ENCODE measurements around the gene FBXL7.
A peak's percentile ranks its signal among the peaks of the same experiment; 100 is the strongest.

Gene FBXL7

GRCh38 chr5:15680455-15680854 lies 180.5 kb downstream of the FBXL7 start:
- Histone ChIP-seq H3K27ac (no peak overlapping the region), H3K4me3 (ENCODE audit: low read depth, low read length) (no peak overlapping the region), H3K27me3 (ENCODE audit: insufficient read depth, low read depth, severe bottlenecking) (no peaks in the 10 kb centered on the region), H3K36me3 (no peaks in the 10 kb centered on the region), H3K9me3 (ENCODE audit: severe bottlenecking) (no peaks in the 10 kb centered on the region)
- TF ChIP-seq CTCF (IDR thresholded peaks at IDR 0.05; ENCODE audit: low read depth, low read length) = no peak
- DNase-seq = no peak

- no peak for TF ChIP-seq CTCF (IDR thresholded peaks at IDR 0.05; ENCODE audit: low read depth, low read length)
Measured at GRCh38 chr5:15682122-15682521, 182.1 kb downstream of the FBXL7 start.

GRCh38 chr5:15682566-15682965 lies 182.6 kb downstream of the FBXL7 start:
- no peak for TF ChIP-seq CTCF (IDR thresholded peaks at IDR 0.05; ENCODE audit: low read depth, low read length)
- Histone ChIP-seq H3K27ac (no peak overlapping the region), H3K9me3 (ENCODE audit: severe bottlenecking) (no peaks in the 10 kb centered on the region), H3K36me3 (no peaks in the 10 kb centered on the region), H3K4me3 (ENCODE audit: low read depth, low read length) (no peak overlapping the region), H3K27me3 (ENCODE audit: insufficient read depth, low read depth, severe bottlenecking) (no peaks in the 10 kb centered on the region)
- no peak for DNase-seq

More at GRCh38 chr5:15682122-15682521, 182.1 kb downstream of the FBXL7 start:
- H3K27ac ChIP-seq = no peak overlapping the region
- H3K27me3 ChIP-seq (ENCODE audit: insufficient read depth, low read depth, severe bottlenecking) = no peaks in the 10 kb centered on the region
- no peak for DNase-seq
- H3K9me3 ChIP-seq (ENCODE audit: severe bottlenecking) = no peaks in the 10 kb centered on the region
- no peak overlapping the region for H3K4me3 ChIP-seq (ENCODE audit: low read depth, low read length)
- H3K36me3 ChIP-seq = no peaks in the 10 kb centered on the region

GRCh38 chr5:15683332-15683731 lies 183.4 kb downstream of the FBXL7 start:
- Histone ChIP-seq H3K27ac (no peak overlapping the region), H3K9me3 (ENCODE audit: severe bottlenecking) (no peaks in the 10 kb centered on the region), H3K27me3 (ENCODE audit: insufficient read depth, low read depth, severe bottlenecking) (no peaks in the 10 kb centered on the region), H3K4me3 (ENCODE audit: low read depth, low read length) (no peak overlapping the region), H3K36me3 (no peaks in the 10 kb centered on the region)
- TF ChIP-seq CTCF (IDR thresholded peaks at IDR 0.05; ENCODE audit: low read depth, low read length) = peak; percentile 60
- peak; percentile 61 for DNase-seq

- Histone ChIP-seq H3K9me3 (ENCODE audit: severe bottlenecking) (no peaks in the 10 kb centered on the region), H3K27ac (no peak overlapping the region), H3K4me3 (ENCODE audit: low read depth, low read length) (no peak overlapping the region), H3K36me3 (no peaks in the 10 kb centered on the region), H3K27me3 (ENCODE audit: insufficient read depth, low read depth, severe bottlenecking) (no peaks in the 10 kb centered on the region)
- no peak for TF ChIP-seq CTCF (IDR thresholded peaks at IDR 0.05; ENCODE audit: low read depth, low read length)
- DNase-seq = no peak
Measured at GRCh38 chr5:15687401-15687800, 187.4 kb downstream of the FBXL7 start.

- Histone ChIP-seq H3K27ac (no peak overlapping the region), H3K4me3 (ENCODE audit: low read depth, low read length) (no peak overlapping the region), H3K9me3 (ENCODE audit: severe bottlenecking) (no peaks in the 10 kb centered on the region), H3K27me3 (ENCODE audit: insufficient read depth, low read depth, severe bottlenecking) (no peaks in the 10 kb centered on the region), H3K36me3 (no peaks in the 10 kb centered on the region)
- no peak for DNase-seq
- no peak for TF ChIP-seq CTCF (IDR thresholded peaks at IDR 0.05; ENCODE audit: low read depth, low read length)
Measured at GRCh38 chr5:15689836-15690235, 189.9 kb downstream of the FBXL7 start.

Measured in WERI-Rb-1 (cell line).